GM19043 (cell line): ENCODE measurements around the gene SSR4.
"Not testable (repeated sequence)": the region's sequence is repeated elsewhere in the genome, so short reads cannot be mapped to it uniquely, and the experiment has no call there.

Source experiments
- ATAC-seq: cut with Tn5 transposase; IDR thresholded peaks from one replicate; pipeline ENCODE4 v1.9.1; 2021; ENCODE audit warnings: low read depth; ENCODE audit not compliant: unreplicated experiment

The SSR4 gene

DNA sequence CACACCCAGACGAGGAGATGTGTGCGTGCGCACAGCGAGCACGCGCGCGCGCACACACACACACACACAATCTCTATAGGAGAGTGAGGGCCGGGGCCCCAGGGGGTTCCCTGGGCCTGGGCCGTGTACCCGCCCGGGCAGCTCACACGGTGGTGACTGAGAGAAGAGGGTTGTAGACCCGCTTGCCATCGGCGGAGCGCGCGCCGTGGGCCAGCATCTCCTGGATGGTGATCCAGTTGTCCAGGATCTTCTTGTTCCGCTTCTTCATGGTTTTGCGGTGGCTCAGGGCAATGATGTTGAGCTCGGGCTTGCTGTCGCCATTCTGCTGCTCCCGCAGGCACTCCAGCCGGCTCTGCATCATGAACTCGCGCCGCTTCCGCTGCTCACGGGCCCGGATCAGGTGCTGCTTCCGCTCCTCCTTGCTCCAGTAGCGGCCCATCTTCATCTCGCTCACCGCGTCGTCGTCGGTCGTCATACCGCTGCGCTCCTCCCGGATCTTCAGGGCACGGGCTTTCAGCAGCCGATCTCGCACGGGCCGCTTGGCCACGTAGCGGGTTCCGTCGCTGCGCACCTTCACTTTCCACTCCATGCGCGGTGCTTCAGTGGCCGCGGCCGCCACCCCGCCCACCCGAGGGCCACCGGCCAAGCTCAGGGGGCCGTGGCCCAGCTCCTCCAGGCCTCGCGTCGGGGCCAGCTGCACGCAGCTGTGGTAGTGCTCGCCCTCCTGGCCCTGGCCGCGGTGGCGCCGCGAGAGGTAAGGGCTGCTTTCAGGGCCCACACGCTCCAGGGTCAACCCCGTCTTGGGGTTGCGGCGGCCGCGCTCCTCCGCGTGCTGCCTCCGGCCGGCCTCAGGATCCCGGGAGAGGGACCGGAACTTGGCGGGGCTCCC is 9.0 kb downstream of the SSR4 start:
- ATAC-seq = no peak

DNA sequence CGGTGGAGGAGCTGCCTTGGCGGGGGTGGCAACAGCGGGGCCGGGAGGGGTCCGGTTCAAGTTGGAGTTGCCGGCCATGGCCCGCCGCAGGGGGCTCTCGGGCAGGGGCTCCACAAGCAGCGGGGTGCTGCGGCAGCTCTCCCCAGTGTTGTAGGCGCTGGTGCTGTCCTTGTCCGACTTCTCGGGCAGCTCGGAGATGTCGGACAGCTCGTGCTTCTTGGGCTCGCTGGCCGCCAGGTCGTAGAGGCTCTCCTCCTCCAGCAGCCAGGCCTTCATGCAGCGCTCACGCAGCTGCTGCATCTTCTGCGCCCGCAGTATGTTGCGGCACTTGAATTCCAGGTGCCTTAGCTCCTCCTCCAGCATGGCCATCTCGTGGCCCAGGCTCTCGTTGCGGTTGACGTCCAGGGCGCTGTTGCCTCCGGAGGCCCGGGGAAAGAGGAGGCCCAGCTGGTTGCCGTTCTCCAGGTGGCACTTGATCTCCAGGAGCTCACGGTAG is 9.7 kb downstream of the SSR4 start:
- ATAC-seq = no peak

DNA sequence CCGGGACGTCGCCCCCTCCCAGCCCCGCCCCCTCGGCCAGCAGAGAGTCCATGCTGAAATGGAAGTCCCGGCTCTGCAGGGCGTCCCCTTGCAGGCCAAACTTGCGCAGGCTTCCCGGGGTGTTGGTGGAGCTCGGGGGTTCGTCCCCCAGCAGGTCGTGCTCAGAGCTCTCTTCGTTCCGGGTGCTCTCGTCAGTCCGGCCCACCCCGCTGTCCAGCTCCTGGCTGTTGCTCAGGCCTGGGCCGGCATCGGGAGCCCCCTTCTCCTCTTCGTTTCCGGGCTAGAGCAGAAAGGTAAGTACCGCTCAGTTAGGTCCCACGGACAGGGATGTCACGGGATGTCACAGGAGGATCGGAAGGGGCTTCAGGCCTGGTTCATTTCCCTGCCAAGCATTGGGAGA is 10.2 kb downstream of the SSR4 start:
- ATAC-seq = no peak

DNA sequence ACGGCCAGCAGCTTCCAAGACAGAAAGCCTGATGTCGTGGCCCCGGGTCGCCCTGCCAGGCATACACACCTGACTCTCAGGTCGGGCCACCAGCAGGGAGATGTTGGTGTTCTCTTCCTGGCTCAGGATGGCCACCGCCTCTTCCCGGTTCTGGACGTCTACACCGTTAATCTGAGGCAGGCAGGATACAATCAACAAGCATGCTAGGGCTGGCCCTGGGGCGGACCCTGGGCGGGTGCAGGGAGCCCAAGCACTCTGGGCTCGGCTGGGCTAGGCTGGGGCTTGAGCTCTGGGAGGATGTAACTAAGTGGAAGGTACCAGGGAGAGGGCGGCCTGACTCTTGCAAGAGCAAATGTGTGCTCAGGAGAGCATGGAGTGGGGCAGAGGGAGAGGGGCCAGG is 11.0 kb downstream of the SSR4 start:
- ATAC-seq = no peak

DNA sequence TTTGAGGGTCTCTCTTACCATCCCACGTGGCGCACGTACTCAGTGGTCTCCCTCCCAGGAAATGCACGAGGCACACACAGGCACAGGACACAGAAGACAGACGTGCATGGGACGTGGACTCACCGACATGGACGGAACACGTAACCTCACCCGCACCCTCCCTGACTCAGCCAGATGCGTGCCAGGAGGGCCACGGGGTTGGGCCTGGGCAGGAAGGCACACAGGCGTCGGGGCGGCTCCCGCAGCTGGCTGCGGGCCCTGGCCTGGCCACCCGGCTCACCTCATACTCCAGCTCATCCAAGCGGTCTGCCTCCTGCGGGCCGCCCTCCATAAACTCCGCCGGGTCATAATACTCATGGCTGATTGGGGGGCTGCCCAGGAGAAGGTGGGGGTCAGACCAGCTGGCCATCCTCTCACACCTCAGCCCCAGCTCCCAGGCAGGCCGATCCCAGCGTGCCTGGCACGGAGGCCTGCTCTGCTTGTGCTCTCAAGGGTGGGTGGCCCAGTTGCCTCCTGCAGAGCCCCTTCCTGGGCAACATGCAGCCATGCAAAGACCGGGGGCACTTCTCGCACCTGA is 12.6 kb downstream of the SSR4 start:
- no peak for ATAC-seq

DNA sequence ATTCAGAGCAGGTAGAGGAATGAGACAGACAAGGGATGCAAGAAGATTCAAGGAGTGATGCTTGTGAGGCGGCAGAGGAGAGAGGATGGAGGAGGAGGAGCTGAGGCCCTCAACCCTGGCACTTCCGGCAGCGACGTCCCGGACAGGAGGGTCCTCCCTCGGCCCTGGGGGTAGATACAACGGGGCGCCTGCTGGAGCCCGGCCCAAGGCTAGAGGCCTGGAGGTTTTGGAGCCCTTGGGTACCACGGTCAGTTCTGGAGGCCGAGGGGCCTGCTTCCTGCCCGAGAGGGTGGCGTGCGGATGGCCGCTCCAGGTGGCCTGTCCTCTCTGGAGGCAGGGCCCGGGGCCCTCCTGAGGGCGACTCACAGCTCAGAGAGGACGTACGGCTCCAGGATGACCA is 13.5 kb downstream of the SSR4 start:
- ATAC-seq = no peak

DNA sequence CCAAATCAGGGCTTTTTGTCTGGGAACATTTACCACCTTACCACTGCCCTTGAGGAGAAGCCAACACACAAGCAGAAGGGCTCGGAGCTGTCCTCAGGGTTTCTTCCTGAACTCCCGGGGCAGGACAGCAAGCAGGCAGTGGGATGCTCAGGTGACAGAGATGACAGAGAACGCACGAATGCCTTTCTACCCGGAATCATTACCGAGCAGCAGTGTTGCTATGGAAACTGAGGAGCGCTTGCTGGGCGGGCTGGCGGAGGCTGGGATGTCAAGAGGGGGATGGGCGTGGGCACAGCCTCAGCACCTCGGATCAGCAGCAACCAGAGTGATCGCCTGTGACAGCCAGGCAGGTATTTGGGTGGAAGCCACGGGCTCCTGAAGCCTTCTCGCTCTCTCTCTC is 17.8 kb downstream of the SSR4 start:
- no peak for ATAC-seq

DNA sequence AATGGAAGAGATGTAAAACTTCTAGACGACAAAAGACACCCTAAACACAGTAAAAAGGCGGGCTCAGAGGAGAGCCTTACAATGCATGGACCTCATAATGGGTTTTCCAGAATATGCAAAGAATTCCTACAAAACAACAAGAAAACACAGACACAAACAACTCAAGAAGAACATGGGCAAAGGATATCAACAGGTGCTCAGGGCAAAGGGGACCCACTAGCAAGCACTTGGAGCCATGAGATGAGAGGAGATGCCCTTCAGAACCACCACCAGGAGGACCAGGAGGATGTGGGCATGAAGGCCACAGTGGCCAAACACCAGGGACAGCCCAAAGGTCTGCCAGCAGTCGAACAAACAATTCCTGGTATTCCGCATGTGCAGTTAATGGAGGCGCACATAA is 18.7 kb downstream of the SSR4 start:
- no peak for ATAC-seq

DNA sequence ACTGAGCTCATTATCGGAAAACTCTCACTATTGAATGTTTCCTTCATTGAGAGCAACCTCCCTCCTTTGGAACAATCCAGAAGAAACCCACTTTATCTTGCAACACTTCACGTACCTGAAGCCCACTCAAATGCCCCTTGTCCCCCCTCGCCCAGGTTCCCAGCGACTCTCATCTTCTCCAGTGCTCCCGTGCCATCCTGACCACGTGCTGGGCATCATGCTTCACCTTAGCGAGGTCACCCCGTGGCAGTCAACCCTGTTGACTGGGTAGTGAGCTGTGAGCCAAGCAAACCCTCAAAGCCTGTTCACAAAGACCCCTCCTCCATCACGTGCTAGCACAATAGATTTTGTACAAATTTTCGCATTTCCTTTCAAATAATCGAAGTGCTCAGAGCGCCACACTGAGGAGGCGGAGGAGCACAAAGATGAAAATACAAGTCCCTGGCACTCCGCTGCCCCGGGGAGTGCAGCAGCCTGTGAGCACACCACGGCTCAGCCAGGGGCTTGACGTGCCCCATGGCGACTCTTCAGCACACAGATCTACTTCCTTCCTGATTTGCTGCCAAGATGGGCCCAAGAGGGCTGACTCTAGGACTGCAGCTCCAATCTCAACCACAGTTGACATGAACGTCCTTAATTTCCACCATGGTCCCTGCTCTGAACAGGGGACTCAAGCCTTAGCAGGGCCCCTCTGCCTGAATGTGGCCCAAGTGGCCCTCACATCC is 20.3 kb downstream of the SSR4 start:
- no peak for ATAC-seq

DNA sequence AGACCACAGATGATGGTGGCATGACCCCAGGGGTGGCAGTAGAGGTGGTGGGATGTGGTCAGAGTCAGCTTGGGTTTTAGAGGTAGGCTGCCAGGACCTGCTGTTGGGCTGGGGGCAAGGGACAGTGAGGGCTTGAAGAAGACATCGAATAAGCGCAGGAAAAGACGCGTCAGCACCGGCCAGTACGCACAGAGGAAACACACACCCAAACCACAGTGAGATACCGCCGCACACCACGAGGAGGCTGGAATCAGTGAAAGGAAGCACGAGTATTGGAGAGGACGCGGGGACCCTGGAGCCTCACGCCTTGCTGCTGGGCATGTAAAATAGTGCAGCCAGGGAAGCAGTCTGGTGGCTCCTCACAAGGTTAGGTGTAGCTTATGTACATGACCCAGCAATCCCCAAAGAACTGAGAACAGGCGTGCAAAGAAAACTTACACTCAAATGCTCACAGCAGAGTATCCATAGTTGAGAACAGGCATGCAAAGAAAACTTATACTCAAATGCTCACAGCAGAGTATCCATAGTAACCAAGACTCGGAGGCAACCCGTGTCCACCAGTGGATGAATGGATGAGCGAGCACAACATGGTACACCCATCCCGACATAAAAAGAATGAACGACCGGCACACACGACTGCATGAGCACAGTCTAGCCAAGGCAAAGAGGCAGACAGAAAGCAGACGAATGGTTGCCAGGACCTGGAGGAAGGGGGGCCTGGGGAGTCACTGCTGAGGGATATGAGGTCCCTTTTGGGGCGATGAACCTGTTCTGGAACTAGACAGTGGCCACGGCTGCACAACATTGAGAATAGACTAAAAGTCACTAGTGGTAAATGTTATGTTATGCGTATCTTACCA is 22.6 kb downstream of the SSR4 start:
- ATAC-seq = no peak

DNA sequence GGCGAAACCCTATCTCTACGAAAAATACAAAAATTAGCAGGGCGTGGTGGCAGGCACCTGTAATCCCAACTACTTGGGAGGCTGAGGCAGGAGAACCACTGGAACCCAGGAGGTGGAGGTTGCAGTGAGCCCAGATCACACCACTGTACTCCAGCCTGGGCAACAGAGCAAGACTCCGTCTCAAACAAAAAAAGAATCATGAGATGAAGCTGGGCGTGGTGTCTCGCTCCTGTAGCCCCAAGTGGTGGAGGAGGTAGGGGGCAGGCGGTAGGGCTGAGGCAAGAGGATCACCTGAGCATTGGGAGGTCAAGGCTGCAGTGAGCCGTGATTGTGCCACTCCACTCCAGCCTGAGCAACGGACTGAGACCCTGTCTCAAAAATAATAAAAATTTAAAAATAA is 23.6 kb downstream of the SSR4 start:
- not testable (repeated sequence) for ATAC-seq

DNA sequence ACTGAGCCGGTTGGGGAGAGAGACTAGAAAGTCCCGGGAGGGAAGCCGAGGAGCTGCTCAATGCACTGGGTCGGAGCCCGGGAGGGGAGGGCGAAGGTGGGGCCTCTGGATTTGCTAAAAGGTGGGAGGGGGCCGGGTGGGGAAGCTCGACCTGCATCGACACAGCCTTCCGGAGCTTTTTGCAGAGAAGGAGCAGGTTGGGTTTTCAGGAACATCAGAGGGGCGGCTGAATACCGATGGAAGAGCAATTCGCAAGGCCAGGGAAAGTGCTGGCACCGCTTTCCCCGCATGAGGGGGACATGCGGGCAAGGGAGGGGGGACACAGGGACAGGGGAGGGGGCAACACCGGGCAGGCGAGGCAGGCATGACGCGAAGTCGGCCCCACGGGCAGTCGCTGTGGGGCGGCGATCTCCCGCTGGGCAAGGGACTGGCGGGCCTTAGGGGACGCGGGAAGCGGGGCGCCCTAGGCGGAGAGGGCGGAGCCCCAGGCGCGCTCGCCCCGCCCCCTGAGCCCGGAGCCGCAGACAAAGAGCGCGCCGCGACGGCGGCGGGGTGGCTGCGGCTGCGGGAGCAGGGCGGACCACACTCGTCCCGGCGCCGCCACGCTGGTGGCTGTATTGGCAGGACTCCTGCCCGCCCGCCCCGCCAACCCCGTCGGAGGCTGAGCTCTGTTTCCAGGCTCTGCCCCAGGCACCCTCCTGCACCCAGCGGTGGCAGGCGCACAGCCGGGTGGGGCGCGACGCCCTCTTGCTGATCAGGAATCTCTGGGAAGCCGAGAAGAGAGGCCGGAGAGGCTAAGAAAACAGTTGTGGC is 24.3 kb downstream of the SSR4 start:
- no peak for ATAC-seq

DNA sequence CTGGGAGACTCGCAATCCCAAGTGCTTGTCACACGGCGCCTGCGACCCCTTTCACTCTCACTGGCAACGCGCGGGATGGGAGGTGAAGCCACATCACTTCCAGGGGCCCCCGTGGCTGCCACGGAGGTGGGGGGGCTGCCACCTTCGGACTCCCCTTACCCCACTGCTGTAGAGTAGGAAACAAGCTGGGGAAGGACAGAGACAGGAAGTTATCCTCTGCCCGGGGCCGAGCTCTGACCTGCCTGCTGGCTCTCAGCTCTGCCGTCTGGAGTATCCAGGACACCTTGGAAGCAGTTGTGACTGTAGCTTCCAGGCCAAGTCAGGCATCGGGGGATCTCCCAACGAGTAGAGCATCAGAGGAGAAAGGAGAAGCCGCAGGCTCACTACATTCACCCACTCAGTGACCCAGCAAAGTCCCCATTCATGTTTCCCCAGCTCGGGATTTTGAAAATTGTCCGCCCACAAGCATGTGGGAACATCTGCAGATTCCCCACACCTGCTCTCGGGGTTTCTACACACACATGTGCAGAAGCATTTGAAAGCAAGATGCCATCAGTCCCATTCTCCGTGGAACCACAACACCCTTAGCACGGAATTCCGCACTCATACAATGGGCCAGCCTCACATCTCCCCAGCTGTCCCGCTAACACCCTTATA is 25.0 kb downstream of the SSR4 start:
- no peak for ATAC-seq

DNA sequence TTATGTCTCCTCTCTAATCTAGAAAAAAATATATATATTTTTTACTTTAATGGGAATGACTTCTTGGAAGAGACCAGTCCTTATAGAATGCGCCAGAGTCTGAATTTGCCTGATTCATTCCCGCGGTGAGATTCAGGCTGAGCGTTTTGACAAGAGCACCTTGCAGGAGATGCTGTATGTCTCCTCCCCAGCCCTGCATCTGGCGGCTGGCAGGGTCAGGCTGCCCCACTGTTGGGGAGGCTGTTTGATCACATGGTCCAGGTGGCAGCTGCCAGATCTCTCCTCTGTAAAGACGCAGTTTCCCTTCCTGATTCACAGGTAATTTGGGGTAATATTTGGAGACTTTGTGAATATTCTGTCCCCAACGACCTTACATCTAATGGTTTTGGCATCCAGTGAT is 26.1 kb downstream of the SSR4 start:
- ATAC-seq = no peak

DNA sequence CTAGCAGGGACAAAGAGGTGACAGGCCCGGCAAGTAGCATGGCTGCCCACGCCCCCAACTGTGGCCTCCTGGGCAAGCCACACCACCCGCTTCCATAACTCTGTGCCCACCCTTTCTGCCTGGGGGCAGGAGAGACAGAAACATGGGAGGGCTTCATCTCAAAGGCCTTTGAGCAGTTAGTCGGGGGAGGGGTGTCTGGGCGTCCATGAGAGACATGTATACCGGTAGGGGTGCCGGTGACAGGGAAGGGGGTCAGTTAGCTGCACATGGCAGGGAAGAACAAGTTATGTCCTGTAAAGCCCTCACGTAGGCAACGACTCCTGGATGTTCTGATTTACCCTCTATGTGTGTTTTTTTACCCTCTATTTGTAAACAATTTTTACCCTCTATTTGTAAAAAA is 26.6 kb downstream of the SSR4 start:
- no peak for ATAC-seq

DNA sequence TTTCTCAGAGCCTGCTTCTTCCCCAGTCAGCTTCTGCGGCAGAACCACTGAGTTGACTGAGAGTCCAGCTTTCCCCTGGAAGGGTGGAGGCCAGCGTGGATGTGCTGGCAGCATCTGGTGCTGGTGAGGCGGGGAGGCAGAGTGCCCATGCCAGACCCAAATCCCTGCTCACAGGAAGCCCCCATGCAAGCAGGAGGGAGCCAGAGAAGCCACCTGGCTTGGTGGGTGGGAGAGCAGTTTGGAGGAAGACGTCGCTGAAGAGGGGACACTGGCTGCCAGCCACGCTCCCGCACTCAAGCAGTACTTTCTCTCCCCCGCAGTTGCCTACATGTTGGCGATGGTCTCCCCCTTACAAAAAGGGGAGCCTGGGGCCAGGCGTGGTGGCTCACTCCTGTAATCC is 29.9 kb downstream of the SSR4 start:
- no peak for ATAC-seq

DNA sequence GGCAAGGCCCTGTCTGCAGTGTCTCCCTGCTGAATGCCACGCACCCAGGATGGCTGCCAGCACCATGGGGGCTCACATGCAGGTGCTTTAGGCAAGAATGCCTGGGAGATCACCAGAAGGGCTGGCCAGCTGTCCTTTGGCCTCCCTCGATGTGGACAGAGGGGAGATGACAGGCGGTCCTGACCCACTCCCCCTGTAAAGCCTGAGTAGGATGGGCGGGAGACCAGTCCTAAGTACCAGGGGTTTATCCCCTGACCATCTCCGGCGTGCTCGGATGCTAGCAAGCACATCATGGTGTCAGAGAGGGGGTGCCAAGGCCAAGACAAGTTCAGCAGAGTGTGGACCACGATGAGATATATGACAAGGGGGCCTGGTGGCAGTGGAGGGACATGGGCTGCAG is 30.6 kb downstream of the SSR4 start:
- ATAC-seq = no peak

DNA sequence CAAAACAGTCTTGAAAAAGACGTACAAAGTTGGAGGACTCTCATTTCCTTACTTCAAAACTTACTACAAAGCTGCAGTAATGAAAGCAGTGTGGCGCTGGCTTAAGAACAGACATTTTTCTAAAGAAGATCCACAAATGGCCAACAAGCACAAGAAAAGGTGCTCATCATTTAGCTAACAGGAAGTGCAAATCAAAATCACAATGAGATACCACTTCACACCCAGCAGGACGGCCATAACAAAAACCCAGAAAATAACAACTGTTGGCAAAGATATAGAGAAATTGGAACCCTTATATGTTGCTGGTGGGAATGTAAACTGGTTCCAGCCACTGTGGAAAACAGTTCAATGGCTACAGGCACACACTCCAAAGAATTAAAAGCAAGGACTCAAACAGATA is 32.5 kb downstream of the SSR4 start:
- ATAC-seq = no peak

DNA sequence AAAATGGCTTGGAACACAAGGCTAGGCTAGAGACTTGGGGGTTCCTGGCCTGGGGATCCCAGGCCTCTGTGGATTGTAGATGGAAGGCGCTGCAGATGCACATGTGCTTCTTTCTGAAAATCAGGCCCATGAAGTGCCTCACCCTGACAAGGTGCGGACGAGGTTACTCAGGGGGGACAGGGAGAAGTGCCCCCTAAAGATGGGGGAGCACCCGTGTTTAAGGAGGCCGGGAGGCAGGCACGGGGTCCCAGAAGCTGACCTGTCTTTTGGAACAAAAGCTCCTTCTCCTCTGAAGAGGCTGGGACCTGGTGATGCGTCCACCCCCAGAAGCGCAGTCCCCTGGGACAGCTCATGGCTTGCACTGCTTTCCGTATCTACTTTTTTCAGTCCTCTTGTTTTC is 33.4 kb downstream of the SSR4 start:
- no peak for ATAC-seq
